ENCODE measurements around the gene CHRNB1. TPM values are rescaled to one million over a fixed set of nuclear protein-coding genes. Genes with fewer than 3 reads are reported as not detected.

CHRNB1 gene
- total and polyA plus RNA-seq, 2 of the 8 experiments (the other 6 are each of a cell fraction or from before 2014, with no cell fraction given), result 14.1 to 28.2 TPM

DNA sequence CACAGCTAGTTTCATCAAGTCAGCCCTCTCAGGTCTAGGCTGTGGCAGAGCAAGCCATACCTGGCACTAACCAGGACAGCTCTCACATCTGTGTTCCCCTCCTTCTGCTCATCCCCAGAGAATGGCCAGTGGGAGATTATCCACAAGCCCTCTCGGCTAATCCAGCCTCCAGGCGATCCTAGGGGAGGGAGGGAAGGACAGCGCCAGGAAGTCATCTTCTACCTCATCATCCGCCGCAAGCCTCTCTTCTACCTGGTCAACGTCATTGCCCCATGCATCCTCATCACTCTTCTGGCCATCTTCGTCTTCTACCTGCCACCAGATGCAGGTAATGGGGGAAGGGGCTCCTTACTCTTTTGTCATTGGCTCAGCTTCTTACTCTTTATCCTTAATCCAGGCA, 3.6 kb downstream of the CHRNB1 start:
- POLR2A ChIA-PET (ENCODE audit: partially characterized antibody), result interaction anchor here (1.0 to 15.5 kb wide), 2 partner anchors 9 to 33 kb away, joined by 3 to 339 read pairs; partner anchors contain the start of genes FGF11, POLR2A, SLC35G6 and ZBTB4
- H3K79me1 ChIP-seq (ENCODE audit: low read depth, low read length), result no peaks in the 10 kb centered on the region
- H3K56ac ChIP-seq (replicated peaks; ENCODE audit: insufficient read length, low read depth, low read length), result no peak overlapping the region

More for the DNA sequence above, 3.6 kb downstream of the CHRNB1 start:
- Histone ChIP-seq H2BK15ac (ENCODE audit: low read length) (no peak overlapping the region), H3K27me3 (replicated peaks in 1 of 4; ENCODE audit: control insufficient read depth in 3 of 4, extremely low read depth in 1 of 4, insufficient read depth in 3 of 4, low read length in 3 of 4) (peaks cover 0 to 7% (median 5%) of the 10 kb centered on the region in 4 experiments; a peak in 6 of 7 replicates), H3K4ac (replicated peaks; ENCODE audit: insufficient read length, low read depth, low read length) (no peak overlapping the region), H2AK5ac (ENCODE audit: low read depth, low read length) (no peak overlapping the region), H4K8ac (ENCODE audit: extremely low read depth, insufficient read depth, low read length) (no peak overlapping the region), H3K4me2 (ENCODE audit: insufficient read depth in 1 of 2, low read depth in 2 of 2, low read length in 2 of 2) (no peak overlapping the region), H3K9me3 (ENCODE audit: insufficient read depth in 2 of 2, low read depth in 1 of 2, low read length in 1 of 2) (no peaks in the 10 kb centered on the region), H2BK20ac (ENCODE audit: low read length) (no peak overlapping the region), H2BK5ac (ENCODE audit: low read depth, low read length) (no peak overlapping the region), H4K91ac (replicated peaks; ENCODE audit: insufficient read length, low read length) (no peak overlapping the region), H3K14ac (ENCODE audit: insufficient read length) (no peak overlapping the region), H2AFZ (ENCODE audit: low read length) (no peak overlapping the region), H2BK12ac (ENCODE audit: low read depth, low read length) (no peak overlapping the region), H4K5ac (ENCODE audit: insufficient read length, low read depth, low read length) (no peak overlapping the region), H3K4me1 (replicated peaks in 1 of 4; ENCODE audit: control insufficient read depth in 3 of 4, insufficient read depth in 4 of 4, low read length in 3 of 4) (peaks cover 3 to 8% (median 6%) of the 10 kb centered on the region in 4 experiments; a peak in 6 of 7 replicates), H2BK120ac (replicated peaks; ENCODE audit: low read depth, low read length) (no peak overlapping the region), H4K20me1 (replicated peaks in 1 of 2; ENCODE audit: control insufficient read depth in 1 of 2, insufficient read depth in 2 of 2, low read length in 2 of 2) (no peaks in the 10 kb centered on the region), H3K23me2 (ENCODE audit: low read depth, low read length) (peaks cover 6% of the 10 kb centered on the region; the same call in 1 of the 2 replicates), H3K18ac (ENCODE audit: extremely low read depth, low read length) (no peak overlapping the region), H3K9ac (replicated peaks in 1 of 4; ENCODE audit: extremely low read depth in 1 of 4, low read depth in 3 of 4, low read length in 3 of 4) (no peak overlapping the region), H3K79me2 (ENCODE audit: control insufficient read depth in 1 of 2, insufficient read depth in 2 of 2, low read length in 2 of 2) (no peaks in the 10 kb centered on the region), H3K27ac (ENCODE audit: low read depth, low read length) (no peak overlapping the region), H3K36me3 (ENCODE audit: control insufficient read depth in 2 of 4, insufficient read depth in 4 of 4, low read length in 3 of 4) (no peaks in the 10 kb centered on the region; a peak in 1 of 8 replicates), H3K4me3 (ENCODE audit: extremely low read depth in 1 of 4, insufficient read depth in 2 of 4, low read depth in 3 of 4, low read length in 4 of 4) (no peak overlapping the region), H3K23ac (ENCODE audit: insufficient read length) (no peak overlapping the region)
- no peak for TF ChIP-seq ZNF274 (IDR thresholded peaks at IDR 0.05; ENCODE audit: borderline replicate concordance, extremely low read depth, low read length)
- no peak for TF ChIP-seq NANOG (IDR thresholded peaks at IDR 0.05; ENCODE audit: insufficient read depth, low read depth, low read length, poor library complexity, severe bottlenecking)
- no peak for TF ChIP-seq TBP (IDR thresholded peaks at IDR 0.05; ENCODE audit: low read depth, low read length)
- TF ChIP-seq POU5F1 (IDR thresholded peaks at IDR 0.05; ENCODE audit: low read depth, low read length), result no peak
- TF ChIP-seq GABPA (IDR thresholded peaks at IDR 0.05; ENCODE audit: borderline replicate concordance, insufficient read depth, low read length), result no peak
- no peak for TF ChIP-seq BACH1 (IDR thresholded peaks at IDR 0.05; ENCODE audit: low read length)
- no peak for TF ChIP-seq YY1 (IDR thresholded peaks at IDR 0.05; ENCODE audit: low read depth, low read length)
- TF ChIP-seq SP4 (IDR thresholded peaks at IDR 0.05; ENCODE audit: low read length), result no peak
- TF ChIP-seq POLR2AphosphoS5 (IDR thresholded peaks at IDR 0.05; ENCODE audit: low read depth, low read length), result no peak
- TF ChIP-seq SP1 (IDR thresholded peaks at IDR 0.05; ENCODE audit: low read depth, low read length), result no peak
- no peak for TF ChIP-seq KDM4A (IDR thresholded peaks at IDR 0.05; ENCODE audit: low read depth, low read length, severe bottlenecking)
- no peak for FAIRE-seq
- CTCF ChIA-PET (ENCODE audit: partially characterized antibody), result interaction anchor here (0.6 to 1.3 kb wide), 4 partner anchors 8 to 208 kb away, joined by 3 to 4 read pairs (median 3); no protein-coding TSS in a partner anchor
- no peak for DNase-seq (ENCODE audit: low read depth in 1 of 2, low spot score in 2 of 2)
- WGBS, 2 experiments (ENCODE audit: extremely low coverage in 1 of 2, insufficient coverage in 1 of 2, insufficient read length in 1 of 2, insufficient replicate concordance in 2 of 2, low coverage in 1 of 2, low lambda C conversion rate in 2 of 2, missing lambda C conversion rate in 1 of 2), result 93% methylated on average over 7 of the region's 7 CpGs; no CpG with 5 or more reads in 1 of the 2 experiments
